ENCODE results near the gene KRTAP5-1. TPM values are rescaled to one million over a fixed set of nuclear protein-coding genes. Genes with fewer than 3 reads are reported as not detected.
"Not testable (repeated sequence)": the region's sequence is repeated elsewhere in the genome, so short reads cannot be mapped to it uniquely, and the experiment has no call there.

Gene KRTAP5-1
- total RNA-seq (not detected), polyA plus RNA-seq (under 1 TPM in 1 of 3 donors, not detected in 2; 0.50 TPM)
- long read RNA-seq, donor 1, partial matches to known transcripts, result 0 of 1 reads
- long read RNA-seq, donor 1, other reads (novel, unspliced or antisense), result 0 of 1 reads
- long read RNA-seq, donor 2, partial matches to known transcripts, result 0 of 3 reads
- long read RNA-seq, donor 2, other reads (novel, unspliced or antisense), result 0 of 3 reads
- long read RNA-seq, donor 3, partial matches to known transcripts, result 0 of 1 reads
- long read RNA-seq, donor 3, other reads (novel, unspliced or antisense), result 0 of 1 reads
- long read RNA-seq, donor 4, result 0 reads
- long read RNA-seq, donor 5, partial matches to known transcripts, result 0 of 1 reads
- long read RNA-seq, donor 5, other reads (novel, unspliced or antisense), result 0 of 1 reads
- long read RNA-seq, donor 6, partial matches to known transcripts, result 0 of 2 reads
- long read RNA-seq, donor 6, other reads (novel, unspliced or antisense), result 0 of 2 reads
- long read RNA-seq, donor 7, partial matches to known transcripts, result 0 of 1 reads
- long read RNA-seq, donor 7, other reads (novel, unspliced or antisense), result 0 of 1 reads
- long read RNA-seq, donor 8, partial matches to known transcripts, result 0 of 1 reads
- long read RNA-seq, donor 8, other reads (novel, unspliced or antisense), result 0 of 1 reads
- long read RNA-seq, donor 9, result 0 reads
- long read RNA-seq, donor 10, result 0 reads

- DNase-seq; H3K9me3 ChIP-seq; H3K36me3 ChIP-seq; intact Hi-C loops (cut with DNase I; ENCODE audit: low total_unique reads); H3K4me3 ChIP-seq; H3K27ac ChIP-seq; H3K4me1 ChIP-seq: not testable (repeated sequence)
- H3K27me3 ChIP-seq, result peaks cover 0 to 35% (median 0%) of the 10 kb centered on the region in 3 donors
- WGBS, 5 donors, result 60 to 82% (median 74%) methylated on average over 1 to 9 of the region's 9 CpGs
Observed at GRCh38 chr11:1584661-1585370, at the start of gene KRTAP5-1. TSS of gene KRTAP5-1 (minus strand) at chr11:1585283. CDS start at chr11:1585249, 34 bp downstream.

- Histone ChIP-seq H3K27ac (no peak overlapping the region), H3K27me3 (peaks cover 0 to 88% (median 35%) of the 10 kb centered on the region in 3 donors), H3K36me3 (no peaks in the 10 kb centered on the region), H3K4me1 (peaks cover 0 to 8% (median 3%) of the 10 kb centered on the region in 4 donors), H3K4me3 (no peak overlapping the region), H3K9me3 (no peaks in the 10 kb centered on the region)
- 80 to 91% (median 88%) methylated on average over 7 to 10 of the region's 10 CpGs for WGBS, 5 donors
- intact Hi-C loops (cut with DNase I; ENCODE audit: low total_unique reads), result no loop called here
- DNase-seq, result no peak
- no peak for TF ChIP-seq EP300 (IDR thresholded peaks at IDR 0.05)
- TF ChIP-seq POLR2AphosphoS5 (IDR thresholded peaks at IDR 0.05), result no peak
- TF ChIP-seq POLR2A (IDR thresholded peaks at IDR 0.05), result no peak
- TF ChIP-seq CTCF (IDR thresholded peaks at IDR 0.05), result no peak
Observed at GRCh38 chr11:1633864-1634263, 48.8 kb upstream of the KRTAP5-1 start.

GRCh38 chr11:1632053-1632714, 47.1 kb upstream of the KRTAP5-1 start:
- TF ChIP-seq CTCF (IDR thresholded peaks at IDR 0.05) (no peak), EP300 (IDR thresholded peaks at IDR 0.05) (no peak), POLR2AphosphoS5 (IDR thresholded peaks at IDR 0.05) (no peak), POLR2A (IDR thresholded peaks at IDR 0.05) (no peak)
- WGBS, 5 donors, result 58 to 64% (median 60%) methylated on average over 10 to 11 of the region's 11 CpGs
- Histone ChIP-seq H3K36me3 (no peaks in the 10 kb centered on the region), H3K27me3 (peaks cover 0 to 92% (median 37%) of the 10 kb centered on the region in 3 donors), H3K4me1 (peaks cover 0 to 9% (median 3%) of the 10 kb centered on the region in 4 donors), H3K4me3 (no peak overlapping the region), H3K9me3 (no peaks in the 10 kb centered on the region), H3K27ac (no peak overlapping the region)
- no peak for DNase-seq
- intact Hi-C loops (cut with DNase I; ENCODE audit: low total_unique reads), result no loop called here

GRCh38 chr11:1631066-1631568, 46.0 kb upstream of the KRTAP5-1 start:
- no peaks in the 10 kb centered on the region for H3K36me3 ChIP-seq
- DNase-seq, result no peak
- TF ChIP-seq POLR2AphosphoS5 (IDR thresholded peaks at IDR 0.05) (no peak), EP300 (IDR thresholded peaks at IDR 0.05) (no peak), POLR2A (IDR thresholded peaks at IDR 0.05) (no peak), CTCF (IDR thresholded peaks at IDR 0.05) (no peak)
- intact Hi-C loops (cut with DNase I; ENCODE audit: low total_unique reads), result no loop called here
- H3K4me1 ChIP-seq, result peaks cover 0 to 9% (median 3%) of the 10 kb centered on the region in 4 donors
- H3K27me3 ChIP-seq, result peaks cover 0 to 88% (median 37%) of the 10 kb centered on the region in 3 donors
- H3K9me3 ChIP-seq, result no peaks in the 10 kb centered on the region
- no peak overlapping the region for H3K4me3 ChIP-seq
- 63 to 71% (median 70%) methylated on average over 13 of the region's 13 CpGs for WGBS, 5 donors
- H3K27ac ChIP-seq, result no peak overlapping the region

Data from stomach (tissue), 19 donors.